Sigmoid colon (tissue), 4 donors: ENCODE results near the gene INVS.

Experiments
- CTCF ChIP-seq, 4 experiments: fragments of 450-650 bp in 3 of 4; fragments of 200-600 bp in 1 of 4; IDR thresholded peaks; one replicate each; pipeline ENCODE4 v1.5.1; 2016 to 2019; ENCODE audit warnings: antibody characterized with exemption in 4 of 4, mild to moderate bottlenecking in 3 of 4, moderate library complexity in 2 of 4
- EP300 ChIP-seq, 4 donors: sonication (generic); formaldehyde crosslinking; IDR thresholded peaks; one replicate each; pipeline ENCODE4 v1.6.1; 2017; ENCODE audit warnings: antibody characterized with exemption in 4 of 4
- POLR2A ChIP-seq, 2 donors: fragments of 450-650 bp; IDR thresholded peaks; one replicate each; pipeline ENCODE4 v1.6.1; 2016; ENCODE audit warnings: antibody characterized with exemption in 2 of 2, mild to moderate bottlenecking in 2 of 2, moderate library complexity in 2 of 2
- POLR2AphosphoS5 ChIP-seq, 4 donors: sonication (generic); formaldehyde crosslinking; IDR thresholded peaks; one replicate each; pipeline ENCODE4 v1.6.1; 2017; ENCODE audit warnings: antibody characterized with exemption in 4 of 4

GRCh38 chr9:100197553-100197952 lies 98.5 kb downstream of the INVS start:
- TF ChIP-seq CTCF (IDR thresholded peaks at IDR 0.05) (no peak), POLR2A (IDR thresholded peaks at IDR 0.05) (no peak), POLR2AphosphoS5 (IDR thresholded peaks at IDR 0.05) (no peak), EP300 (IDR thresholded peaks at IDR 0.05) (no peak)
